ENCODE results near the gene OR51E1.

The OR51E1 gene

DNA sequence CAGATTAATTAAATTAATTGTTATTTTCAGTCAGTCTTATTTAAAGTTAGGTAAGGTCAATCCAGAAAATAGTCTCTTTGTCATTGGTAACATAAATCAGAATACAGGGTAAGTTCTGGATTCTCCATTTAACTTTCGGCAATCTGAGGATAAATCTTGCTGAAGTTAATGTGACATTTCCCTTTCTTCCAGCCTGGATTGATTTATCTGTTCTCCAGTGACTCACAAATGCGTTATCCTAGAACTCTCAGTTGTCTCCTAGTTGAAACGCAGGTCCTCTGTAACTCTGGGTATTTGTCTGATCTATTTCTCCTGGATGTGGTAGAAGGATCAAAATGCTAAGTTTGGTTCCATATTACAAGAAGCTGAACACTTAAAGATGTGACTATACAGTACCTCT lies 21.0 kb downstream of the OR51E1 start:
- TF ChIP-seq GABPA (IDR thresholded peaks at IDR 0.05; ENCODE audit: low read depth) (no peak), SPI1 (IDR thresholded peaks at IDR 0.05; ENCODE audit: borderline replicate concordance, low read depth) (no peak)
- H3K27me3 ChIP-seq (ENCODE audit: insufficient read depth, poor library complexity, severe bottlenecking) = peaks cover 2% of the 10 kb centered on the region
- DNase-seq (ENCODE audit: low read depth in 1 of 2, low spot score in 1 of 2) = no peak
- no peak overlapping the region for H3K27ac ChIP-seq (replicated peaks)
- H3K4me3 ChIP-seq (replicated peaks; ENCODE audit: insufficient read depth, low read length) = no peak overlapping the region

DNA sequence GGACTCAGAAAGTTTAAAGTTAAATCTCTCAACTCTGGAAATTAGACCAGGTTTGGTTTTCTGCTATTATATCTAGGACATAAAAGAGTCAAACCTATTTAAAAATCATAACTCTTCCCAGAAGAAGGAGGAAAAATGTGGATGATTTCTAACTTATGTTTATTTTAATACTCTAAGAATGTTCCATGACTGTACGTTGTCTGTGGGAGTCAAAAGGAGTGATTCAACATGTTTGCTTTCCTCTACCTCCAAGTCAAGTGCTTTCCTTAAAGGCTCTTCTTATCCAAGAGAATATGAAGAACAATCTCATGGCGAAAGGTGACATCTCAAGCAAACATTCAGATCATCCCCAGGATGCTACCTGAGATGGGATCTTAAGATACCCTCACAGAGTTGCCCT lies 21.6 kb downstream of the OR51E1 start:
- DNase-seq (ENCODE audit: low read depth in 1 of 2, low spot score in 1 of 2) = no peak
- Histone ChIP-seq H3K27ac (replicated peaks) (no peak overlapping the region), H3K4me3 (replicated peaks; ENCODE audit: insufficient read depth, low read length) (no peak overlapping the region), H3K27me3 (ENCODE audit: insufficient read depth, poor library complexity, severe bottlenecking) (peaks cover 2% of the 10 kb centered on the region)
- TF ChIP-seq POLR2AphosphoS5 (IDR thresholded peaks at IDR 0.05; ENCODE audit: low read depth) (no peak), GABPA (IDR thresholded peaks at IDR 0.05; ENCODE audit: low read depth) (no peak), SPI1 (IDR thresholded peaks at IDR 0.05; ENCODE audit: borderline replicate concordance, low read depth) (no peak)
- TF ChIP-seq, protein P1, sequence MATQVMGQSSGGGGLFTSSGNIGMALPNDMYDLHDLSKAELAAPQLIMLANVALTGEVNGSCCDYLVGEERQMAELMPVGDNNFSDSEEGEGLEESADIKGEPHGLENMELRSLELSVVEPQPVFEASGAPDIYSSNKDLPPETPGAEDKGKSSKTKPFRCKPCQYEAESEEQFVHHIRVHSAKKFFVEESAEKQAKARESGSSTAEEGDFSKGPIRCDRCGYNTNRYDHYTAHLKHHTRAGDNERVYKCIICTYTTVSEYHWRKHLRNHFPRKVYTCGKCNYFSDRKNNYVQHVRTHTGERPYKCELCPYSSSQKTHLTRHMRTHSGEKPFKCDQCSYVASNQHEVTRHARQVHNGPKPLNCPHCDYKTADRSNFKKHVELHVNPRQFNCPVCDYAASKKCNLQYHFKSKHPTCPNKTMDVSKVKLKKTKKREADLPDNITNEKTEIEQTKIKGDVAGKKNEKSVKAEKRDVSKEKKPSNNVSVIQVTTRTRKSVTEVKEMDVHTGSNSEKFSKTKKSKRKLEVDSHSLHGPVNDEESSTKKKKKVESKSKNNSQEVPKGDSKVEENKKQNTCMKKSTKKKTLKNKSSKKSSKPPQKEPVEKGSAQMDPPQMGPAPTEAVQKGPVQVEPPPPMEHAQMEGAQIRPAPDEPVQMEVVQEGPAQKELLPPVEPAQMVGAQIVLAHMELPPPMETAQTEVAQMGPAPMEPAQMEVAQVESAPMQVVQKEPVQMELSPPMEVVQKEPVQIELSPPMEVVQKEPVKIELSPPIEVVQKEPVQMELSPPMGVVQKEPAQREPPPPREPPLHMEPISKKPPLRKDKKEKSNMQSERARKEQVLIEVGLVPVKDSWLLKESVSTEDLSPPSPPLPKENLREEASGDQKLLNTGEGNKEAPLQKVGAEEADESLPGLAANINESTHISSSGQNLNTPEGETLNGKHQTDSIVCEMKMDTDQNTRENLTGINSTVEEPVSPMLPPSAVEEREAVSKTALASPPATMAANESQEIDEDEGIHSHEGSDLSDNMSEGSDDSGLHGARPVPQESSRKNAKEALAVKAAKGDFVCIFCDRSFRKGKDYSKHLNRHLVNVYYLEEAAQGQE (IDR thresholded peaks at IDR 0.05; ENCODE audit: insufficient replicate concordance, low read depth) = no peak
- TF ChIP-seq, protein P2, sequence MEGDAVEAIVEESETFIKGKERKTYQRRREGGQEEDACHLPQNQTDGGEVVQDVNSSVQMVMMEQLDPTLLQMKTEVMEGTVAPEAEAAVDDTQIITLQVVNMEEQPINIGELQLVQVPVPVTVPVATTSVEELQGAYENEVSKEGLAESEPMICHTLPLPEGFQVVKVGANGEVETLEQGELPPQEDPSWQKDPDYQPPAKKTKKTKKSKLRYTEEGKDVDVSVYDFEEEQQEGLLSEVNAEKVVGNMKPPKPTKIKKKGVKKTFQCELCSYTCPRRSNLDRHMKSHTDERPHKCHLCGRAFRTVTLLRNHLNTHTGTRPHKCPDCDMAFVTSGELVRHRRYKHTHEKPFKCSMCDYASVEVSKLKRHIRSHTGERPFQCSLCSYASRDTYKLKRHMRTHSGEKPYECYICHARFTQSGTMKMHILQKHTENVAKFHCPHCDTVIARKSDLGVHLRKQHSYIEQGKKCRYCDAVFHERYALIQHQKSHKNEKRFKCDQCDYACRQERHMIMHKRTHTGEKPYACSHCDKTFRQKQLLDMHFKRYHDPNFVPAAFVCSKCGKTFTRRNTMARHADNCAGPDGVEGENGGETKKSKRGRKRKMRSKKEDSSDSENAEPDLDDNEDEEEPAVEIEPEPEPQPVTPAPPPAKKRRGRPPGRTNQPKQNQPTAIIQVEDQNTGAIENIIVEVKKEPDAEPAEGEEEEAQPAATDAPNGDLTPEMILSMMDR (IDR thresholded peaks at IDR 0.05; ENCODE audit: insufficient read depth, low read length) = no peak

DNA sequence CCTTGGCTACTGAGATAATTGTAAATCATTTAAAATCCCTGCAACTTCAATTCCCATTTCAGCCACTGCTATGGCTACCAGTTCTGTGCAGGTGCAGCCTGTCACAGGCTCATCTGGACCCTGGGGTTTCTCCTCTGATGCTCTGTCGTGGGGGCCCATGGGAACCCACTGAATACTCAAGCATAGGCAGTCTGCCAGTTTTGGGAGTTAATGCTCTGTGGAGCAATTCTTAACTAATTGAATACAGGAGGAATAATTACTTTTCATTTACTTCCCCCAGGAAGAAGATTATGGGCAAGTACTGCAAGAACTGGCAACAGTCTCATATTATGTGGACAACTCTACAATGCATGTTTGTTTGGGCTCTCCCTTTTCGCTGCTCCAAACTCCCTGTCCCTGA lies 28.0 kb downstream of the OR51E1 start:
- DNase-seq (ENCODE audit: low read depth in 1 of 2, low spot score in 1 of 2) = no peak
- Histone ChIP-seq H3K27ac (replicated peaks) (no peak overlapping the region), H3K27me3 (ENCODE audit: insufficient read depth, poor library complexity, severe bottlenecking) (no peaks in the 10 kb centered on the region), H3K4me3 (replicated peaks; ENCODE audit: insufficient read depth, low read length) (no peak overlapping the region)
- TF ChIP-seq, protein P1 (IDR thresholded peaks at IDR 0.05; ENCODE audit: insufficient replicate concordance, low read depth) = no peak
- TF ChIP-seq POLR2AphosphoS5 (IDR thresholded peaks at IDR 0.05; ENCODE audit: low read depth) = no peak
- no peak for TF ChIP-seq GABPA (IDR thresholded peaks at IDR 0.05; ENCODE audit: low read depth)
- TF ChIP-seq, protein P2 (IDR thresholded peaks at IDR 0.05; ENCODE audit: insufficient read depth, low read length) = no peak
- no peak for TF ChIP-seq SPI1 (IDR thresholded peaks at IDR 0.05; ENCODE audit: borderline replicate concordance, low read depth)

DNA sequence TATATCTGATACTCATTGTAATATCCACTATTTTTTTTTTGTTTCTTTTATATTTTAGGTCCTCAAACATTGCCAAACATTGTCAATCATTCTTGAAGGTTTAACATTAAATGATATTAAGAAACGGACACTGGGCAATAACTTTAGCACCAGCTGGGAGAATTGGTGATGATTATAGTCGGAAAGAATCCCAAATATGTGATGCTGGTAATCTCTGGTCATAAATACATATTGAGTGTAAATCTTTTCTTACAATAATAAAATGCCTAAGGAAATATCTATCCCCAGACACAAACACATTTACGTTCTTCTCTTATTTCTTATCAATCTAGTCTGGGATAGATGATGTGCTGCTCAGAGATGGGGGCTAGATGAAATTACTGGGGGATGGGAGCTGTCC lies 28.7 kb downstream of the OR51E1 start:
- no peak for DNase-seq (ENCODE audit: low read depth in 1 of 2, low spot score in 1 of 2)
- Histone ChIP-seq H3K27me3 (ENCODE audit: insufficient read depth, poor library complexity, severe bottlenecking) (no peaks in the 10 kb centered on the region), H3K4me3 (replicated peaks; ENCODE audit: insufficient read depth, low read length) (no peak overlapping the region), H3K27ac (replicated peaks) (no peak overlapping the region)
- no peak for TF ChIP-seq POLR2AphosphoS5 (IDR thresholded peaks at IDR 0.05; ENCODE audit: low read depth)
- no peak for TF ChIP-seq SPI1 (IDR thresholded peaks at IDR 0.05; ENCODE audit: borderline replicate concordance, low read depth)
- TF ChIP-seq, protein P1 (IDR thresholded peaks at IDR 0.05; ENCODE audit: insufficient replicate concordance, low read depth) = no peak
- no peak for TF ChIP-seq GABPA (IDR thresholded peaks at IDR 0.05; ENCODE audit: low read depth)
- TF ChIP-seq, protein P2 (IDR thresholded peaks at IDR 0.05; ENCODE audit: insufficient read depth, low read length) = no peak
